ENCODE results near the gene THEM4. TPM values are rescaled to one million over a fixed set of nuclear protein-coding genes. Genes with fewer than 3 reads are reported as not detected.
"Not testable (repeated sequence)": the region's sequence is repeated elsewhere in the genome, so short reads cannot be mapped to it uniquely, and the experiment has no call there.

THEM4 gene
- total and polyA plus RNA-seq, 8 donors, result 6.1 to 27.8 (median 8.4) TPM

GRCh38 chr1:151905443-151906323, 3.6 kb downstream of the THEM4 start:
- ATAC-seq; H3K27me3 ChIP-seq; H3K27ac ChIP-seq; H3K36me3 ChIP-seq; intact Hi-C loops (cut with DNase I); FAIRE-seq; H3K9me3 ChIP-seq; H3K4me3 ChIP-seq: not testable (repeated sequence)
- WGBS, 2 donors, result 83 to 88% methylated on average over 22 of the region's 22 CpGs
- peak in 1 of 6 donors; percentile 71 for DNase-seq
- H3K4me1 ChIP-seq, result peaks cover 0 to 10% (median 5%) of the 10 kb centered on the region in 3 donors

- TF ChIP-seq CTCF (IDR thresholded peaks at IDR 0.05), result no peak
- ATAC-seq (no peak), DNase-seq (no peak), FAIRE-seq (no peak)
- H3K9me3 ChIP-seq, result no peaks in the 10 kb centered on the region
- H3K4me3 ChIP-seq, result no peak overlapping the region
- intact Hi-C loops (cut with DNase I), result no loop called here
- H3K27me3 ChIP-seq, result no peaks in the 10 kb centered on the region
- no peak overlapping the region for H3K27ac ChIP-seq
- H3K4me1 ChIP-seq, result peaks cover 0 to 10% (median 5%) of the 10 kb centered on the region in 3 donors
- H3K36me3 ChIP-seq, result no peaks in the 10 kb centered on the region
- 77 to 93% methylated on average over 2 of the region's 2 CpGs for WGBS, 2 donors
Observed at GRCh38 chr1:151905070-151905442, 4.3 kb downstream of the THEM4 start.

- Histone ChIP-seq H3K4me3 (no peak overlapping the region), H3K27ac (no peak overlapping the region), H3K9me3 (no peaks in the 10 kb centered on the region), H3K4me1 (no peaks in the 10 kb centered on the region), H3K36me3 (no peaks in the 10 kb centered on the region), H3K27me3 (no peaks in the 10 kb centered on the region)
- intact Hi-C loops (cut with DNase I), result no loop called here
- DNase-seq (no peak), ATAC-seq (no peak), FAIRE-seq (no peak)
- TF ChIP-seq CTCF (IDR thresholded peaks at IDR 0.05), result no peak
- WGBS, 2 donors, result 52 to 63% methylated on average over 2 of the region's 2 CpGs
Observed at GRCh38 chr1:151902858-151903257, 6.5 kb downstream of the THEM4 start.

GRCh38 chr1:151900804-151901203, 8.5 kb downstream of the THEM4 start:
- ATAC-seq; intact Hi-C loops (cut with DNase I): not testable (repeated sequence)

GRCh38 chr1:151898519-151898991, 10.8 kb downstream of the THEM4 start:
- intact Hi-C loops (cut with DNase I), result no loop called here
- no peak for FAIRE-seq
- no peak for TF ChIP-seq CTCF (IDR thresholded peaks at IDR 0.05)
- no peak for ATAC-seq
- 72 to 79% methylated on average over 2 of the region's 2 CpGs for WGBS, 2 donors
- peak in 1 of 6 donors; percentile 40 for DNase-seq
- no peaks in the 10 kb centered on the region for H3K27me3 ChIP-seq
- no peaks in the 10 kb centered on the region for H3K9me3 ChIP-seq
- no peak overlapping the region for H3K27ac ChIP-seq
- no peaks in the 10 kb centered on the region for H3K4me1 ChIP-seq
- H3K36me3 ChIP-seq, result peaks cover 0 to 12% (median 0%) of the 10 kb centered on the region in 3 donors
- H3K4me3 ChIP-seq, result no peak overlapping the region

More at GRCh38 chr1:151900804-151901203, 8.5 kb downstream of the THEM4 start:
- 96% methylated on average over 3 of the region's 3 CpGs for WGBS, 2 donors
- H3K4me1 ChIP-seq, H3K27me3 ChIP-seq, H3K4me3 ChIP-seq, DNase-seq, H3K36me3 ChIP-seq, H3K27ac ChIP-seq, FAIRE-seq, H3K9me3 ChIP-seq: not testable (repeated sequence)

GRCh38 chr1:151897991-151898431, 11.3 kb downstream of the THEM4 start:
- WGBS, 2 donors, result 87 to 92% methylated on average over 10 of the region's 10 CpGs
- Histone ChIP-seq H3K27me3 (no peaks in the 10 kb centered on the region), H3K9me3 (no peaks in the 10 kb centered on the region), H3K4me3 (no peak overlapping the region), H3K27ac (no peak overlapping the region), H3K4me1 (no peaks in the 10 kb centered on the region), H3K36me3 (peaks cover 0 to 14% (median 0%) of the 10 kb centered on the region in 3 donors)
- intact Hi-C loops (cut with DNase I), result no loop called here
- no peak for DNase-seq
- no peak for TF ChIP-seq CTCF (IDR thresholded peaks at IDR 0.05)
- ATAC-seq, result no peak
- FAIRE-seq, result no peak
